Smooth muscle cell (in vitro differentiated cells): ENCODE data around the gene DCAF8. TPM values are rescaled to one million over a fixed set of nuclear protein-coding genes. Genes with fewer than 3 reads are reported as not detected.

Source experiments
- DNase-seq: peaks from one replicate; lab custom pipeline; 2025; ENCODE audit not compliant: unreplicated experiment; lab: John Stamatoyannopoulos, UW
- H2AFZ ChIP-seq: fragments of 200-600 bp; sonication (generic); 2 replicates; pipeline ENCODE4 v1.6.0; 2016; ENCODE audit warnings: antibody characterized with exemption, low read depth, mild to moderate bottlenecking
- H3F3A ChIP-seq: fragments of 200-600 bp; sonication (generic); 2 replicates; pipeline ENCODE4 v1.6.0; 2017; ENCODE audit warnings: antibody characterized with exemption, low read depth
- H3K27ac ChIP-seq: fragments of 200-600 bp; sonication (generic); 2 replicates; pipeline ENCODE4 v1.5.1; 2016; ENCODE audit warnings: low read depth, mild to moderate bottlenecking
- H3K27me3 ChIP-seq: fragments of 200-600 bp; sonication (generic); 2 replicates; pipeline ENCODE4 v1.6.1; 2016; ENCODE audit warnings: low read depth, mild to moderate bottlenecking
- H3K36me3 ChIP-seq: fragments of 200-600 bp; sonication (generic); 2 replicates; pipeline ENCODE4 v1.5.1; 2016; ENCODE audit warnings: low read depth
- H3K4me1 ChIP-seq: fragments of 200-600 bp; sonication (generic); 2 replicates; pipeline ENCODE4 v1.5.1; 2016; ENCODE audit warnings: low read depth
- H3K4me2 ChIP-seq: fragments of 200-600 bp; sonication (generic); 2 replicates; pipeline ENCODE4 v1.6.0; 2016; ENCODE audit warnings: mild to moderate bottlenecking
- H3K4me3 ChIP-seq: fragments of 200-600 bp; sonication (generic); 2 replicates; pipeline ENCODE4 v1.5.1; 2016; ENCODE audit warnings: mild to moderate bottlenecking
- H3K79me2 ChIP-seq: fragments of 200-600 bp; sonication (generic); 2 replicates; pipeline ENCODE4 v1.6.0; 2016; ENCODE audit warnings: low read depth, mild to moderate bottlenecking
- H3K9ac ChIP-seq: fragments of 200-600 bp; sonication (generic); 2 replicates; pipeline ENCODE4 v1.6.0; 2016; ENCODE audit warnings: low read depth
- H3K9me3 ChIP-seq: fragments of 200-600 bp; sonication (generic); replicated peaks from 2 replicates; pipeline ENCODE4 v1.5.1; 2016; ENCODE audit warnings: low read depth
- H4K20me1 ChIP-seq: fragments of 200-600 bp; sonication (generic); 2 replicates; pipeline ENCODE4 v1.6.0; 2016; ENCODE audit warnings: low read depth
- CTCF ChIP-seq: fragments of 200-600 bp; sonication (generic); IDR thresholded peaks from 2 replicates; pipeline ENCODE4 v1.5.1; 2017; ENCODE audit warnings: borderline replicate concordance, mild to moderate bottlenecking, antibody characterized with exemption; ENCODE audit not compliant: insufficient read depth, poor library complexity, severe bottlenecking
- WGBS: methylation state at CpG from one replicate; pipeline ENCODE4 v1.1.7; 2016; ENCODE audit warnings: low lambda C conversion rate; 5-methylcytosine and 5-hydroxymethylcytosine counted together
- polyA plus RNA-seq: library from polyadenylated mRNA; unstranded; fragments of >200 nt; fragmentation: Nextera tagmentation; extraction: Ambion mirVana; gene quantifications from 2 replicates; pipeline ENCODE4 v1.2.1, GENCODE V29; 2016
- total RNA-seq: library from RNA; depleted of rRNA; stranded (reverse); fragments of >200 nt; gene quantifications from 2 replicates; pipeline ENCODE4 v1.2.3, GENCODE V29; 2014

DCAF8 gene
- total and polyA plus RNA-seq, 2 experiments from 2014 or later, result 63.6 to 79.9 TPM

- 80% methylated on average over 9 of the region's 10 CpGs for WGBS
- Histone ChIP-seq H2AFZ (no peak overlapping the region), H3K79me2 (no peaks in the 10 kb centered on the region), H3K27me3 (no peaks in the 10 kb centered on the region), H4K20me1 (no peaks in the 10 kb centered on the region), H3K4me3 (no peak overlapping the region), H3K9me3 (no peaks in the 10 kb centered on the region), H3K36me3 (no peaks in the 10 kb centered on the region), H3K4me1 (no peaks in the 10 kb centered on the region), H3K27ac (no peak overlapping the region), H3K4me2 (no peak overlapping the region), H3K9ac (no peak overlapping the region), H3F3A (no peaks in the 10 kb centered on the region)
- no peak for TF ChIP-seq CTCF
- DNase-seq, result no peak
These were observed 5.1 kb upstream of the DCAF8 start for GRCh38 chr1:160267284-160267991.

- Histone ChIP-seq H3K4me1 (peaks cover 15% of the 10 kb centered on the region), H3K4me2 (no peak overlapping the region), H3K79me2 (peaks cover 7% of the 10 kb centered on the region), H3K27me3 (no peaks in the 10 kb centered on the region), H3K4me3 (no peak overlapping the region), H2AFZ (no peak overlapping the region), H3K27ac (no peak overlapping the region), H3K9ac (no peak overlapping the region), H3K36me3 (no peaks in the 10 kb centered on the region), H3K9me3 (no peaks in the 10 kb centered on the region), H3F3A (peaks cover 19% of the 10 kb centered on the region), H4K20me1 (peaks cover 12% of the 10 kb centered on the region)
- DNase-seq, result no peak
- no peak for TF ChIP-seq CTCF
- WGBS, result 84% methylated on average over 4 of the region's 4 CpGs
These were observed 2.5 kb upstream of the DCAF8 start for GRCh38 chr1:160264795-160265307.

GRCh38 chr1:160261556-160261892, 825 bp downstream of the DCAF8 start:
- Histone ChIP-seq H3K36me3 (no peaks in the 10 kb centered on the region), H3K9ac (peak overlapping the region; percentile 99), H3K4me1 (peaks cover 32% of the 10 kb centered on the region), H3K79me2 (peaks cover 35% of the 10 kb centered on the region), H3K4me3 (peak overlapping the region; percentile 74), H2AFZ (no peak overlapping the region), H4K20me1 (peaks cover 45% of the 10 kb centered on the region), H3K27me3 (no peaks in the 10 kb centered on the region), H3K4me2 (peak overlapping the region; percentile 93), H3F3A (peaks cover 23% of the 10 kb centered on the region), H3K27ac (peak overlapping the region; percentile 100), H3K9me3 (no peaks in the 10 kb centered on the region)
- peak; percentile 26 for DNase-seq
- TF ChIP-seq CTCF, result no peak
- WGBS, result under 1% methylated on average over 8 of the region's 8 CpGs
